ENCODE data around the gene TMEM121B. TPM values are rescaled to one million over a fixed set of nuclear protein-coding genes. Genes with fewer than 3 reads are reported as not detected.

TMEM121B gene
- under 0.01 TPM in 2 replicates for total RNA-seq

GRCh38 chr22:17121233-17122195, at the start of gene TMEM121B:
Gene TMEM121B, minus strand, starts transcription at chr22:17121360. Its CDS starts 233 bp downstream, at chr22:17121127.

GRCh38 chr22:17158568-17159503, 37.7 kb upstream of the TMEM121B start, which contains the start of gene HDHD5:
Gene HDHD5, minus strand, starts transcription at chr22:17159277. Its CDS starts 26 bp downstream, at chr22:17159251.

GRCh38 chr22:17084554-17085276, 36.4 kb downstream of the TMEM121B start, which contains the start of gene IL17RA:
Gene IL17RA, plus strand, starts transcription at chr22:17085000. Its CDS starts 92 bp downstream, at chr22:17085092.

Other genes starting within 250 kb of the TMEM121B start
- gene GAB4, start 113.1 kb downstream of the TMEM121B start, total RNA-seq = not detected in 2 replicates
- gene IL17RA, start 36.4 kb downstream of the TMEM121B start, total RNA-seq = 3.0 and 3.9 TPM in 2 replicates
- gene HDHD5, start 37.9 kb upstream of the TMEM121B start, total RNA-seq = 20.7 and 30.8 TPM in 2 replicates
- 0.92 and 8.5 TPM in 2 replicates for gene ADA2, start 98.1 kb upstream of the TMEM121B start, total RNA-seq
- gene CECR2, start 248.1 kb upstream of the TMEM121B start, total RNA-seq = under 0.01 TPM in 2 replicates